A549 (cell line): Measurements from ENCODE around the gene GSG1L. TPM values are rescaled to one million over a fixed set of nuclear protein-coding genes. Genes with fewer than 3 reads are reported as not detected.

Source experiments
- ATAC-seq, 2 experiments: fragments of 200-7000 bp in 1 of 2; fragments of >200 bp in 1 of 2; cut with Nextera tagmentation in 1 of 2; cut with Tn5 transposase in 1 of 2; 3 replicates each; pipeline versions ENCODE4 v1.8.0 to v1.9.1; 2018 to 2020; ENCODE audit warnings: mild to moderate bottlenecking in 1 of 2, moderate library complexity in 1 of 2
- CTCF ChIA-PET: fragments of 300-600 bp; sonication (Branson Sonifier 250); formaldehyde crosslinking; extraction: SDS; loops from one replicate; lab custom pipeline; 2021; ENCODE audit warnings: antibody characterized with exemption, inconsistent platforms; lab: Yijun Ruan, JAX
- POLR2A ChIA-PET: fragments of 350-600 bp; formaldehyde crosslinking; extraction: SDS; loops from one replicate; lab custom pipeline; 2021; ENCODE audit warnings: antibody characterized with exemption, inconsistent platforms; lab: Yijun Ruan, JAX
- DNase-seq, 2 experiments: peaks; one replicate each; pipeline versions ENCODE4 v3.0.0 to v3.0.0-alpha.2; 2011 to 2016; ENCODE audit warnings: low read depth in 1 of 2, low spot score in 1 of 2
- FAIRE-seq: peaks from 2 replicates; lab custom pipeline; 2011; peaks lifted over from hg19 to GRCh38; lab: Jason Lieb, UNC
- H3K27ac ChIP-seq, 2 experiments: fragments of >200 bp; sonication (Bioruptor Twin); formaldehyde crosslinking; 3 replicates each; pipeline ENCODE4 v1.5.1; 2016 to 2017
- H3K4me1 ChIP-seq: fragments of >200 bp; sonication (Bioruptor Twin); formaldehyde crosslinking; 3 replicates; pipeline ENCODE4 v1.6.1; 2016
- H3K4me2 ChIP-seq: fragments of >200 bp; sonication (Bioruptor Twin); formaldehyde crosslinking; 3 replicates; pipeline ENCODE4 v1.6.1; 2016
- H3K4me3 ChIP-seq: fragments of >200 bp; sonication (Bioruptor Twin); formaldehyde crosslinking; 3 replicates; pipeline ENCODE4 v1.5.1; 2016
- H3K9me3 ChIP-seq: fragments of >200 bp; sonication (Bioruptor Twin); formaldehyde crosslinking; 3 replicates; pipeline ENCODE4 v1.6.1; 2016
- BHLHE40 ChIP-seq: IDR thresholded peaks from 2 replicates; pipeline ENCODE4 v1.6.1; 2012; ENCODE audit warnings: low read depth, low read length, inconsistent platforms
- CBX8 ChIP-seq: fragments of 200-600 bp; sonication (generic); IDR thresholded peaks from 2 replicates; pipeline ENCODE4 v1.6.1; 2016
- EP300 ChIP-seq, 2 experiments: fragments of >200 bp; sonication (Bioruptor Twin); formaldehyde crosslinking; IDR thresholded peaks; 2 replicates in 1 of 2; 3 replicates in 1 of 2; pipeline ENCODE4 v1.6.1; 2016 to 2017
- ESRRA ChIP-seq: fragments of 150-350 bp; IDR thresholded peaks from 2 replicates; pipeline ENCODE4 v1.6.1; 2014; ENCODE audit warnings: mild to moderate bottlenecking, low read length, borderline replicate concordance
- HDAC2 ChIP-seq: fragments of 200-600 bp; sonication (generic); IDR thresholded peaks from 2 replicates; pipeline ENCODE4 v1.6.1; 2016
- HOXB13 ChIP-seq: fragments of 250-450 bp; sonication (Bioruptor Pico); IDR thresholded peaks from 2 replicates; pipeline ENCODE4 v1.5.0; 2020; ENCODE audit warnings: low read depth, mild to moderate bottlenecking, moderate library complexity
- JUN ChIP-seq, 2 experiments: fragments of >200 bp; sonication (Bioruptor Twin); formaldehyde crosslinking; IDR thresholded peaks; 2 replicates in 1 of 2; 3 replicates in 1 of 2; pipeline ENCODE4 v1.6.1; 2016 to 2017
- JUNB ChIP-seq: fragments of >200 bp; sonication (Bioruptor Twin); formaldehyde crosslinking; IDR thresholded peaks from 2 replicates; pipeline ENCODE4 v1.6.1; 2016
- KDM1A ChIP-seq: fragments of 200-600 bp; sonication (generic); IDR thresholded peaks from 2 replicates; pipeline ENCODE4 v1.6.1; 2016; ENCODE audit warnings: low read depth, mild to moderate bottlenecking
- KDM5A ChIP-seq: fragments of 200-600 bp; sonication (generic); IDR thresholded peaks from 2 replicates; pipeline ENCODE4 v1.6.1; 2016; ENCODE audit warnings: antibody characterized with exemption, mild to moderate bottlenecking
- NFE2L2 ChIP-seq: fragments of 150-350 bp; conservative IDR thresholded peaks from 2 replicates; pipeline ENCODE4 v1.6.1; 2014; ENCODE audit warnings: low read length
- NPAS2 ChIP-seq: fragments of 250-450 bp; sonication (Bioruptor Pico); IDR thresholded peaks from 2 replicates; pipeline ENCODE4 v1.8.0; 2022; ENCODE audit warnings: mild to moderate bottlenecking, moderate library complexity, borderline replicate concordance
- PHF8 ChIP-seq: fragments of 200-600 bp; sonication (generic); IDR thresholded peaks from 2 replicates; pipeline ENCODE4 v1.6.1; 2016; ENCODE audit warnings: low read depth, mild to moderate bottlenecking, antibody characterized with exemption, moderate library complexity, borderline replicate concordance
- POLR2A ChIP-seq: IDR thresholded peaks from 2 replicates; pipeline ENCODE4 v1.6.1; 2012; ENCODE audit warnings: mild to moderate bottlenecking, low read length
- POLR2AphosphoS2 ChIP-seq: conservative IDR thresholded peaks from 2 replicates; pipeline ENCODE4 v1.6.1; 2012; ENCODE audit warnings: low read length, improper control_type of control experiment, inconsistent platforms
- RARB ChIP-seq: fragments of 250-450 bp; sonication (Bioruptor Pico); IDR thresholded peaks from 2 replicates; pipeline ENCODE4 v1.8.0; 2021; ENCODE audit warnings: mild to moderate bottlenecking, moderate library complexity
- RNF2 ChIP-seq: fragments of 200-600 bp; sonication (generic); IDR thresholded peaks from 2 replicates; pipeline ENCODE4 v1.6.1; 2016; ENCODE audit warnings: low read depth, mild to moderate bottlenecking, antibody characterized with exemption, moderate library complexity, borderline replicate concordance
- TFCP2L1 ChIP-seq: fragments of 250-450 bp; sonication (Bioruptor Pico); IDR thresholded peaks from 2 replicates; pipeline ENCODE4 v1.5.0; 2021; ENCODE audit warnings: mild to moderate bottlenecking
- TP53 ChIP-seq: fragments of 250-450 bp; sonication (Bioruptor Pico); IDR thresholded peaks from 2 replicates; pipeline ENCODE4 v1.5.0; 2021; ENCODE audit warnings: mild to moderate bottlenecking, moderate library complexity
- ZC3H11A ChIP-seq: fragments of 450-650 bp; IDR thresholded peaks from 2 replicates; pipeline ENCODE4 v1.6.1; 2014; ENCODE audit warnings: antibody characterized with exemption, mild to moderate bottlenecking
- WGBS: methylation state at CpG from one replicate; pipeline ENCODE4 v1.1.6; 2017; ENCODE audit errors: missing lambda C conversion rate; 5-methylcytosine and 5-hydroxymethylcytosine counted together
- polyA plus RNA-seq, 4 experiments: library from polyadenylated mRNA; depleted of rRNA in 3 of 4; stranded (reverse); fragments of >200 nt; fragmentation: RNase III in 1 of 4; extraction: RNeasy Plus Mini Kit Qiagen cat#74134 plus additional on column Dnase treatment in 1 of 4; gene quantifications; 2 replicates in 3 of 4; 3 replicates in 1 of 4; pipeline ENCODE4 v1.2.3, GENCODE V29; 2011 to 2017
- TF ChIP-seq, protein P1 (sequence below): fragments of >200 bp; sonication (Bioruptor Twin); formaldehyde crosslinking; IDR thresholded peaks from 3 replicates; pipeline ENCODE4 v1.5.1; 2016
- TF ChIP-seq, protein P2 (sequence below): fragments of 250-450 bp; sonication (Bioruptor Pico); IDR thresholded peaks from 2 replicates; pipeline ENCODE4 v1.5.0; 2020; ENCODE audit warnings: low read depth, mild to moderate bottlenecking, moderate library complexity
- TF ChIP-seq, protein P3 (sequence below): IDR thresholded peaks from 2 replicates; pipeline ENCODE4 v1.6.1; 2012; ENCODE audit warnings: low read depth, borderline replicate concordance

The GSG1L gene
- polyA plus RNA-seq, 2 of the 4 experiments (the other 2 are of a cell fraction) = not detected

DNA sequence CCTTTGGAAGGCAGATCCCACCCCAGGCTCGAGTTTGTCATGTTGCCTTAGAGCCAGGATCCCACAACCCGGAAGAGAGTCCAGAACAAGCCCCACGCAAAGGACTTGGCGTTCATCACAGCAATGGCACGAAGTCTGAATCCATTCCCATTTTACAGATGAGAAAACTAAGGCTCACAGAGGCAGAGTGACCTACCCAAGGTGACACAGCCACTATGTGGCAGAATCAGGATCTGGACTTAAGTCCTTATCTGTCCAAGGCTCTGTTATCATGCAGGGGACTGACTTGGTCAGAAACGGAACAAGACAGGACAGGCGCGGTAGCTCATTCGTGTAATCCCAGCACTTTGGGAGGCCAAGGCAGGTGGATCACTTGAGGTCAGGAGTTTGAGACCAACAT, 86.5 kb downstream of the GSG1L start:
- Histone ChIP-seq H3K4me2 (no peak overlapping the region), H3K4me3 (no peak overlapping the region), H3K27ac (no peak overlapping the region)
- no peak for DNase-seq
- POLR2A ChIA-PET = no interaction called here
- TF ChIP-seq, protein P1, sequence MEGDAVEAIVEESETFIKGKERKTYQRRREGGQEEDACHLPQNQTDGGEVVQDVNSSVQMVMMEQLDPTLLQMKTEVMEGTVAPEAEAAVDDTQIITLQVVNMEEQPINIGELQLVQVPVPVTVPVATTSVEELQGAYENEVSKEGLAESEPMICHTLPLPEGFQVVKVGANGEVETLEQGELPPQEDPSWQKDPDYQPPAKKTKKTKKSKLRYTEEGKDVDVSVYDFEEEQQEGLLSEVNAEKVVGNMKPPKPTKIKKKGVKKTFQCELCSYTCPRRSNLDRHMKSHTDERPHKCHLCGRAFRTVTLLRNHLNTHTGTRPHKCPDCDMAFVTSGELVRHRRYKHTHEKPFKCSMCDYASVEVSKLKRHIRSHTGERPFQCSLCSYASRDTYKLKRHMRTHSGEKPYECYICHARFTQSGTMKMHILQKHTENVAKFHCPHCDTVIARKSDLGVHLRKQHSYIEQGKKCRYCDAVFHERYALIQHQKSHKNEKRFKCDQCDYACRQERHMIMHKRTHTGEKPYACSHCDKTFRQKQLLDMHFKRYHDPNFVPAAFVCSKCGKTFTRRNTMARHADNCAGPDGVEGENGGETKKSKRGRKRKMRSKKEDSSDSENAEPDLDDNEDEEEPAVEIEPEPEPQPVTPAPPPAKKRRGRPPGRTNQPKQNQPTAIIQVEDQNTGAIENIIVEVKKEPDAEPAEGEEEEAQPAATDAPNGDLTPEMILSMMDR = no peak
- TF ChIP-seq ZC3H11A (no peak), POLR2A (no peak), BHLHE40 (no peak), HDAC2 (no peak), KDM5A (no peak)
- TF ChIP-seq, all 56 proteins: peak for 0
- H3K9me3 ChIP-seq = no peaks in the 10 kb centered on the region
- FAIRE-seq (no peak), ATAC-seq (no peak)
- 65% methylated on average over 9 of the region's 9 CpGs for WGBS
- CTCF ChIA-PET = no interaction called here
- 0 out of 3 replicates have a peak, but pooled peaks cover 3% of the 10 kb centered on the region for H3K4me1 ChIP-seq

DNA sequence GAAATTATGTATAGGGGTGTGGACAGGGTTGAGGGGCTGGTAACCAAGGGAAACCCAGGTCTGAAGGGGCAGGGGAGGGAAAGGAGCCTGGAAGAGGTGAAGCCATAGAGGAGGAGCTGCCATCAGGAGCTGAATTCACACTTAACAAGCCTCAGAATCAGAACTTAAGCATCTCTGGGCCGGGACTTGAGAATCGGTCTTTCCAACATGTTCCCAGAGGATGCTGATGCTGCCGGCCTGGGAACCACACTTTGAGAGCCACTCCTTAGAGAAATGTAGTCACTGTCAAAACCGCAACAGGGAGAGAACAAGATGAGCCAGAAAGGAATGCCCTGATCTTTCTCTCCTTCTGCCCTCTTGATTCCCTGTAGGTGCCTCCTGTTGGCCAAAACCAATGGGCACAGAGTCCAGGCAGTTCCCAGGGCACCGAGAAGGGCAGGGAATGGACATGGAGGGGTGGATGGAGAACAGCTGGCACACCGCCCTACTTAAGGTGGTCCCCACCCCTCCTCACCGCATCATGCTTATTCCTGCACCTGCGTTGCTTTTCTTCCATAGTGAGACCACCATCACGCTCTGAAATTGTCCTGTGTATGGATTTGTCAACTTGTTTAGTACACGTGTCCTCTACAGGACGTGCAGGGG, 88.5 kb downstream of the GSG1L start:
- FAIRE-seq (no peak), ATAC-seq (no peak; a peak in 1 of 6 replicates), DNase-seq (no peak)
- TF ChIP-seq TP53 (CRISPR knock-in tag) (no peak), JUN (IDR thresholded peaks at IDR 0.05) (no peak), RARB (CRISPR knock-in tag) (no peak), JUNB (no peak), KDM1A (no peak), ESRRA (no peak), NPAS2 (CRISPR knock-in tag) (no peak), NFE2L2 (no peak), CBX8 (no peak), HOXB13 (CRISPR knock-in tag) (no peak), RNF2 (no peak), EP300 (IDR thresholded peaks at IDR 0.05) (no peak), PHF8 (no peak), TFCP2L1 (CRISPR knock-in tag) (no peak), POLR2AphosphoS2 (no peak)
- TF ChIP-seq, protein P2, sequence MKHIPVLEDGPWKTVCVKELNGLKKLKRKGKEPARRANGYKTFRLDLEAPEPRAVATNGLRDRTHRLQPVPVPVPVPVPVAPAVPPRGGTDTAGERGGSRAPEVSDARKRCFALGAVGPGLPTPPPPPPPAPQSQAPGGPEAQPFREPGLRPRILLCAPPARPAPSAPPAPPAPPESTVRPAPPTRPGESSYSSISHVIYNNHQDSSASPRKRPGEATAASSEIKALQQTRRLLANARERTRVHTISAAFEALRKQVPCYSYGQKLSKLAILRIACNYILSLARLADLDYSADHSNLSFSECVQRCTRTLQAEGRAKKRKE (CRISPR knock-in tag) = no peak
- TF ChIP-seq, protein P3, sequence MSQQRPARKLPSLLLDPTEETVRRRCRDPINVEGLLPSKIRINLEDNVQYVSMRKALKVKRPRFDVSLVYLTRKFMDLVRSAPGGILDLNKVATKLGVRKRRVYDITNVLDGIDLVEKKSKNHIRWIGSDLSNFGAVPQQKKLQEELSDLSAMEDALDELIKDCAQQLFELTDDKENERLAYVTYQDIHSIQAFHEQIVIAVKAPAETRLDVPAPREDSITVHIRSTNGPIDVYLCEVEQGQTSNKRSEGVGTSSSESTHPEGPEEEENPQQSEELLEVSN = no peak
- Histone ChIP-seq H3K9me3 (no peaks in the 10 kb centered on the region), H3K4me3 (no peak overlapping the region), H3K4me2 (no peak overlapping the region), H3K27ac (no peak overlapping the region), H3K4me1 (0 out of 3 replicates have a peak, but pooled peaks cover 3% of the 10 kb centered on the region)
- 25% methylated on average over 11 of the region's 11 CpGs for WGBS
- ChIA-PET CTCF (interaction anchor here (1.1 to 4.2 kb wide), 2 partner anchors 8 to 95 kb away, joined by 3 to 74 read pairs; no protein-coding TSS in a partner anchor), POLR2A (no interaction called here)
